GM21723 (cell line): ENCODE results near the gene SNAP29.
"Not testable (repeated sequence)": the region's sequence is repeated elsewhere in the genome, so short reads cannot be mapped to it uniquely, and the experiment has no call there.

Source experiments
- ATAC-seq: cut with Tn5 transposase; IDR thresholded peaks from one replicate; pipeline ENCODE4 v1.9.1; 2021; ENCODE audit warnings: mild to moderate bottlenecking, moderate library complexity; ENCODE audit not compliant: unreplicated experiment

SNAP29 gene

GRCh38 chr22:20897737-20898136 lies 38.9 kb downstream of the SNAP29 start:
- not testable (repeated sequence) for ATAC-seq

DNA sequence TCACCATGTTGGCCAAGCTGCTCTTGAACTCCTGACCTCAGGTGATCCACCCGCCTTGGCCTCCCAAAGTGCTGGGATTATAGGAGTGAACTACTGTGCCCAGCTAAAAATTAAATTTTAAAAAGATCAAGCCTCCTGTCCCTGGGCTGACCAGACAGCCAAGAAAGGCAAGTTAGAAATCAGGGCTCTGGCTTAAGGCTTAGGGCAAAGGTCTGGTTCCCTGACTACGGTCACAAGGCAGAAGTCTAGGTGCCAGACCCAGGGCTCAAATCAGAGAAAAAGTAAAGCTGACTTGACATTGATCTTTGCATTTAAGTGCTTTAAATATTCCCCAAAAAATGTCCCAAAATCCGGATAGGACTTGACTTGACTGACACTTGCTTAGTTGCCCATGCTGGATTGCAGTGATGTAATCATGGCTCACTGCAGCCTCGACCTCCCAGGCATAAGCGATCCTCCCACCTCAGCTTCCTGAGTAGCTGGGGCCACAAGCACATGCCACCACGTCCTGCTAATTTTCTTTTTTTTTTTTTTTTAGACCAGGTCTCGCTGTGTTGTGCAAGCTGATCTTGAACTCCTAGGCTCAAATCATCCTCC lies 41.1 kb downstream of the SNAP29 start:
- no peak for ATAC-seq

- not testable (repeated sequence) for ATAC-seq
These were observed 42.6 kb downstream of the SNAP29 start for GRCh38 chr22:20901093-20902033.

DNA sequence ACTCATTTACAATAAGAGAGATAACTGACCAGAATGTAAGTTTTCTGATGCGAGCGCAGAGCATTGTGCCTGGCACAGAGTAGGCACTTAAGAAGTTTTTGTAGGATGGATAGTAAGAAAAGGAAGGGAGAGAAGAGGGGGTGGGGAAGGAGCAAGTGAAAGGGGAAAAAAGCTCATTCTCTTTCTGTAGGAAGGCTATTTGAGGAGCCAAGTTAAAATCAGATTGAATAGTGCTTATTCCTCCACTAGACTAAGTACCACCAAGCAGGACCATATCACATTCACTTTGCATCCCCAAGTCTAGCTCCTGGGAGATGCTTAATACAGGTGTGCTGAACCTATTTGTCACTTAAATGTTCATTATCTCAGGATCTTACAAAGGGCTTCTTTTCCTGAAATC lies 44.3 kb downstream of the SNAP29 start:
- ATAC-seq: no peak

DNA sequence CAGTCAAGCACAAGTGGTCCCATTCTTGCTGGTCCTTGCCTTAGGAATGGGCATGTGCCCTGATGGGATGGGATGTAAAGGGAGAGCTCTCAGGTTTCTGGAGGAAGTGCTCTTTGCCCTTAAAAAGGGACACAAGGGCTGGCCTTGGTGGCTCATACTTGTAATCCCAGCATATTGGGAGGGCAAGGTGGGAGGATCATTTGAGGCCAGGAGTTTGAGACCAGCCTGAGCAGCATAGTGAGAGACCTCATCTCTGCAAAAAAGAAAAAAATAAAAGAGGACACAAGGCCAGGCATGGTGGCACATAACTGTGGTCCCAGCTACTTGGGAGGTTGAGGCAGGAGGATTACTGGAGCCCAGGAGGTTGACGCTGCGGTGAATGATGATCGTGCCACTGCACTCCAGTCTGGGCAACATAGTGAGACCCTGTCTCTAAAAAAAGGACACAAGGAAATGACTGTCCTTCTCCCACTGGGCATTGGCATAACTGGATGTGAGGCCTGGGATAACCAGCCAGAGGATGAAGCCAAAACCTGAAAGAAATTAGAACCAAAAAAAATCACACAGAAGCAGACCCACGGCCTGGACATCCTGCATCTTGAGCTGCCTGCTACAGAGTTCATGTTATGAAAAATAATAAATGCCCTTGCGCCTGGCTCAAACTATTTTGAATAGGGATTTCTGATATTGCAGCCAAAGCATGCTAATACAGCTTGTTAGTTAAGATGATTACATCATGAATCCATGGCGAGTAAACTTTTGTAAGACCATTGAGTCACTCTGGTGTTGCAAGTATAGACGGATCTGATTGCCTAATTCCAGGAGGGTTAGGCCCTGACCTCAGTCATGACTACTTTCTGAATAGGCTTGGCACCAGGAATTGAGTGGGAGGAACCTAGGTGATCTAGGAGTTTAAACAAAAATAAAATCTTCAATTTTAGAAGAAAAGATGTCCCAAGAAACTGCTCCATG lies 45.5 kb downstream of the SNAP29 start:
- ATAC-seq: no peak

- no peak for ATAC-seq
These were observed 46.2 kb downstream of the SNAP29 start for GRCh38 chr22:20904980-20905355.

DNA sequence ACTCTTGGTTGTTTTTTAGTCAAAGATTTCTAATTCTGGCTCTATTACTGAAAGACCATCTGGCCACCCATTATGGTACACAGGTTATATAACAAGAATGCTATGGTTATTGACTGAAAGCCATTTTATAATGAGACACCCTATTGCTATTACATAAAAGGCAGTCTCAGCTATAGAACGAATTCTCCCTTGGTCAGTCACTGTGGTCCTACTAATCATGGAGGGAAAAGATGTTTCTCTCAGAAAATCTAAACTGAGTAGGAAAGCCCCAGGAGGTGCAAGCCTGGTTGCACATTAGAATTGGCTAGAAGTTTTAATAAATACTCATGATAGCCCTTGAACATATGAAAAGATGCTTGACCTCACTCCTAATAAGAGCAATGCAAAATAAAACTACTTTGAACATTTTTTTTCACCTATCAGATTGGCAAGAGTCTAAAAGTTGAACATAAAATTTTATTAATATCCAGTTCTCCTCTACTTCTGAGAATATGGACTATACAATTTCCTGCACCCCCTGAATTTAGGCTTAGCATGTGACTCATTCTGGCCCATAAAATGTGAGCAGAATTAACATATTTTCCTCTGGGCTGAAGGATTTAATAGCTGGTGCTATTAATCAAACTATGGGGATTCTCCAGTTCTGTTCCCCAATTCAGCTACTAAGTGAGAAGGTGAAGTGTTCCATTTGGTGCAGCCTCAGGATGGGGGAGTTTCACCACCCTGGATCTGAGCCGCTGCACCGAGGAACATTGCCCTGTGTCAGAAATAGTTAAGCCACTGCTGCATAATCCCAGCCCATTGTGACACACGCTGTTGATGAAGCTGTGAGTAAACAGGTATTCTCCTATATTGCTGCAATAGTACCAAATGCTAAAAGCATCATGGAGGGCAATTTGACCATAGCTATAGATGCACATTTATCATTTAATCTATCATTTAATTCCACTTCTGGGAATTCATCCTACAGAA lies 46.9 kb downstream of the SNAP29 start:
- no peak for ATAC-seq

- no peak for ATAC-seq
These were observed 47.6 kb downstream of the SNAP29 start for GRCh38 chr22:20906387-20906767.

DNA sequence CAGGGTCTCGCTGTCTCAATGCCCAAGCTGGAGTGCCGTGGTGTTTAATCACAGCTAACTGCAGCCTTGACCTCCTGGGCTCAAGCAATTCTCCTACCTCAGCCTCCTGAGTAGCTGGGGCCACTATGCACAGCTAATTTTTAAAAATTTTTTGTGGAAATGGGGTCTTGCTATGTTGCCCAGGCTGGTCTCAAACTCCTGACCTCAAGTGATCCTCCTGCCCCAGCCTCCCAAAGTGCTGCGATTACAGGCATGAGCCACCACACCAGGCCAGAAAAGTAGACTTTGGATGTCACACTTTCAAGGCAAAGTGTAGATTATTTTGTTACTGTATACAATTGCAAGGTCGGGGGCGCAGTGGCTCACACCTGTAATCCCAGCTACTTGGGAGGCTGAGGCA lies 49.9 kb downstream of the SNAP29 start:
- not testable (repeated sequence) for ATAC-seq

- no peak for ATAC-seq
These were observed 50.9 kb downstream of the SNAP29 start for GRCh38 chr22:20909543-20910303.

DNA sequence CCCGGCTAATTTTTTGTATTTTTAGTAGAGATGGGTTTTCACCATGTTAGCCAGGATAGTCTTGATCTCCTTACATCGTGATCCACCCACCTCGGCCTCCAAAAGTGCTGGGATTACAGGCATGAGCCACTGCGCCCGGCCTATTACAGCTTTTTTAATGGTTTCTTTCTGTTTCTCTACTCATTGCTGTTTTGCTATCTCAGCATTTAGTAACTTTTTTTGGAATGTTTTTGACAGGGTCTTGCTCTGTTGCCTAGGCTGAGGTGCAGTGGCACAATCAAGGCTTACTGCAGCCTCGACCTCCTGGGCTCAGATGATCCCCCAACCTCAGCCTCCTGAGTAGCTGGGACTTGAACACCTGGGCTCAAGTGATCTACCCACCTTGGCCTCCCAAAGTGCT lies 53.7 kb downstream of the SNAP29 start:
- no peak for ATAC-seq

DNA sequence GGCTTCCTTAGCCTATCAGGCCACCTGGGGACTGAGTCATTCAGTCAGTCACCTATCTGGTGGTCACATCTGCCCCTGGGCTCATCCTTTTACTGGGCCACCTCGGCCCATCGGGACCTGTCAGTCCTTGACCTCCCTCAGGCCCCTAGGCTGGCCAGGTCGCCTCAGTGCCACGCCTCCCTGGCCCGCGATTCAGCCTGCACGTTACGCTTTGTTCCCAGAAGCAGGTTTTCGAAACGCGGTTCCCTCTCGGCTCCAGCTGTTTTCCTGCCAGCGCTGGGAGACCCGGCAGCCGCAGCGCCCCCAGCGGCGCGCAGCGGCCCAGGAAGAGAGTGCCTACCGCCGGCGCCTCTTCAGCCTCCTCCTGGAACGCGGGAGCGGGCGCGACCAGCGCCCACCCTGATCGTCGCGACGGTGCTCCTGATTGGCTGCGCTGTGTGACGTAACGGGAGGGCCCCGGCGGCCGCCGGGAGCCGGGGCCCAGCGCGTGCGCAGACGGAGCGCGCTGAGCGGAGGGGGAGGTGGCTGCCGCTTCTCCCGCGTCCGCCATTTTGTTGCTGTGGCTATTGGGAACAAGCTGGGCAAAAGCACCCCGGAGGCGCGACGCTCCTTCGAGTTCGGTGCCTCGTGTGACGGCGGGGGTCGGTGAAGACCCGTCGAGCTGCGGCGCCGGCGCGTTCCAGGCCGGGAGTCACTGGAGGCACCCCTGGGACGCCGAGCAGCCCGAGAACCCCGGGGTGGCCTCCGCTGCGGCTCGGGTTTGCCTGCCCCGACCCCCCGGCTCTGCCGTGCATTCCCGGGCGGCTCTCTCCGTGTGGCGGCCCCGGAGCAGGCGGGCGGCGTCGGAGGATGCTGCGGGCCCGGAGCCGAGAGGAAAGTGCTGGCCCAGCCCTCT lies 58.4 kb downstream of the SNAP29 start, which contains the start of gene CRKL:
Gene CRKL (plus strand): TSS at position 492 of the 895 bp plus-strand sequence. CDS start 528 bp downstream, outside the sequence.
- peak; percentile 93 for ATAC-seq

DNA sequence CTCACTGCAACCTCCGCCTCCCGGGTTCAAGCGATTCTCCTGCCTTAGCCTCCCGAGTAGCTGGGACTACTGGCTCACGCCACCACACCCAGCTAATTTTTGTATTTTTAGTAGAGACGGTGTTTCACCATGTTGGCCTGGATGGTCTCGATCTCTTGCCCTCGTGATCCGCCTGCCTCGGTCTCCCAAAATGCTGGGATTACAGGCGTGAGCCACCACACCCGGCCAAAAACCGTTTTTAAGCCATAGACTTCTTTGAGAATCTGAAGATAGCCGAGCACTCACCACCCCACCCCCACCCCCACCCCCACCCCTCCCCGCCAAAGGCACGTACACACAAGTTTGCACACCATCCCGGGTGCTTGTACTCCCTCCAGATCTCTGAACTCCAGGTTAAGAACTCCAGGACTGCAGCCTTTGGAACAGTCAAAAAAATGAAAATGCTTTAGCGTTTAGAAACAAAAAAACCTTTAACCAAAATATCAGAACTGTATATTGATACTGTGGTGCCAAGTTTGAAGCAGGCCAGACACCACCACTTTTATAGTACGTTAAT lies 59.9 kb downstream of the SNAP29 start:
- ATAC-seq: no peak

- no peak for ATAC-seq
These were observed 60.9 kb downstream of the SNAP29 start for GRCh38 chr22:20919718-20920117.

DNA sequence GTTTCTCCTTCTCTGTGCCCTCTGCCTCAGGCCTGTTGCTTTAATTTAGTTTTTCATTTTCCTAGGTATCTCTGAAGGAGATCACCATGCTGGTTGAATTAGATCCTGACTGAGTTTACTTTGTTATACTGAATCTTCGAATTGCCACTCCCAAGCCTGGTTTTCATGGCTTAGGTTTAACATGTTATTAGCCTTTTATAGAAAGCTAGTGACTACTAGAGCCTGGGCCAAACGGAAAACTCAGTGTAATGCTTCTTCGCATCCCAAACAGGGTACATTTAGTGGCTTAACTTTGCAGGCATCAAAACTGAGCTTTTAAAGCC lies 62.0 kb downstream of the SNAP29 start:
- ATAC-seq: no peak

DNA sequence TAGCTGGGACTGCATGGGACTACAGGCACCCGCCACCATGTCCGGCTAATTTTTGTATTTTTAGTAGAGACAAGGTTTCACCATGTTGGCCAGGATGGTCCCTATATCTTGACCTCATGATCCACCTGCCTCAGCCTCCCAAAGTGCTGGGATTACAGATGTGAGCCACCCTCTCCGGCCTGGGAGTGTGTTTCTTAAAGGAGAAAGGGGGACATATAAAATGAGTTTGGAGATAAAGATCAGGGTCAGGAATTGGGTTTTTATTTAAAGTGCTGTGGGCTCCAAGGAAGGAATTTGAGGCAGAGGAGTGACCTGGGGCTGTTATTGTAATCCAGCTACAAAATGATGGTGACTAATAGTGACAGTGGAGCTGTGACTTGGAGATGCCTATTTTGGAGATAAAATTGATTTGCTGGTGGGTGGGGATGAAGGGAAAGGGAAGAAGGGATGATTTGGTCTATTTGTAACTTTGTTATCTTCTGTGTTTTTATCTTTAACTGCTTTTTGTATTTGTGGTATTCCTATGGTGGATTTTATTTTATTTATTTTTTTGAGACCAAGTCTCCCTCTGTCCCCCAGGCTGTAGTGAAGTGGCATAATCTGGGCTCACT lies 63.4 kb downstream of the SNAP29 start:
- no peak for ATAC-seq

- no peak for ATAC-seq
These were observed 67.4 kb downstream of the SNAP29 start for GRCh38 chr22:20926243-20926642.
